GM23338 (cell line): Measurements from ENCODE around the gene CLEC4E. TPM values are rescaled to one million over a fixed set of nuclear protein-coding genes. Genes with fewer than 3 reads are reported as not detected.

Source experiments
- ATAC-seq: fragments of 200-7000 bp; cut with Tn5 transposase; 3 replicates; pipeline ENCODE4 v1.9.1; 2020
- DNase-seq: peaks from one replicate; pipeline ENCODE4 v3.0.0-alpha.2; 2015; ENCODE audit warnings: low spot score
- H2AFZ ChIP-seq: fragments of 200-600 bp; sonication (generic); 2 replicates; pipeline ENCODE4 v1.8.0; 2016; ENCODE audit warnings: antibody characterized with exemption, mild to moderate bottlenecking, moderate library complexity
- H3F3A ChIP-seq: fragments of 200-600 bp; sonication (generic); replicated peaks from 2 replicates; pipeline ENCODE4 v1.8.0; 2017; ENCODE audit warnings: antibody characterized with exemption, mixed run types, low read depth
- H3K27ac ChIP-seq: fragments of 200-600 bp; sonication (generic); 2 replicates; pipeline ENCODE4 v1.6.1; 2016; ENCODE audit warnings: low read depth
- H3K27me3 ChIP-seq: fragments of 200-600 bp; sonication (generic); 2 replicates; pipeline ENCODE4 v1.8.0; 2016; ENCODE audit warnings: mild to moderate bottlenecking, mixed run types, moderate library complexity; ENCODE audit not compliant: insufficient read depth
- H3K36me3 ChIP-seq: fragments of 200-600 bp; sonication (generic); 2 replicates; pipeline ENCODE4 v1.8.0; 2016; ENCODE audit warnings: mild to moderate bottlenecking; ENCODE audit not compliant: insufficient read depth
- H3K4me1 ChIP-seq: fragments of 200-600 bp; sonication (generic); 2 replicates; pipeline ENCODE4 v1.8.0; 2016; ENCODE audit warnings: mild to moderate bottlenecking, moderate library complexity; ENCODE audit not compliant: insufficient read depth
- H3K4me2 ChIP-seq: fragments of 200-600 bp; sonication (generic); 2 replicates; pipeline ENCODE4 v1.7.1; 2017; ENCODE audit warnings: mixed run types
- H3K4me3 ChIP-seq: fragments of 200-600 bp; sonication (generic); 2 replicates; pipeline ENCODE4 v1.6.1; 2016; ENCODE audit warnings: mixed run types
- H3K79me2 ChIP-seq: fragments of 200-600 bp; sonication (generic); replicated peaks from 2 replicates; pipeline ENCODE4 v1.8.0; 2017; ENCODE audit warnings: mild to moderate bottlenecking; ENCODE audit not compliant: insufficient read depth
- H3K9me2 ChIP-seq: fragments of 200-600 bp; sonication (generic); 2 replicates; pipeline ENCODE4 v1.8.0; 2017; ENCODE audit not compliant: insufficient read depth
- H4K20me1 ChIP-seq: fragments of 200-600 bp; sonication (generic); replicated peaks from 2 replicates; pipeline ENCODE4 v1.8.0; 2017; ENCODE audit warnings: mild to moderate bottlenecking; ENCODE audit not compliant: insufficient read depth
- H3K27ac Mint-ChIP-seq: 2 replicates; pipeline ENCODE4 v1.8.0; 2020; ENCODE audit warnings: inconsistent platforms, mild to moderate bottlenecking, moderate library complexity, mixed read lengths
- H3K27me3 Mint-ChIP-seq: 3 replicates; pipeline ENCODE4 v1.8.0; 2022; ENCODE audit warnings: low read depth, mild to moderate bottlenecking, moderate library complexity, mixed read lengths, inconsistent platforms; ENCODE audit not compliant: insufficient read depth, poor library complexity
- H3K36me3 Mint-ChIP-seq: 3 replicates; pipeline ENCODE4 v1.8.0; 2021; ENCODE audit warnings: low read depth, mild to moderate bottlenecking, inconsistent platforms, moderate library complexity, mixed read lengths
- H3K4me1 Mint-ChIP-seq: 3 replicates; pipeline ENCODE4 v1.8.0; 2020; ENCODE audit warnings: mild to moderate bottlenecking, inconsistent platforms, mixed read lengths
- H3K4me3 Mint-ChIP-seq: 3 replicates; pipeline ENCODE4 v1.8.0; 2021; ENCODE audit warnings: moderate library complexity, mild to moderate bottlenecking, inconsistent platforms, mixed read lengths
- H3K9me3 Mint-ChIP-seq: 3 replicates; pipeline ENCODE4 v1.8.0; 2020; ENCODE audit warnings: moderate library complexity, mild to moderate bottlenecking, inconsistent platforms, mixed read lengths
- CREB1 ChIP-seq: fragments of 250-450 bp; sonication (Bioruptor Pico); IDR thresholded peaks from 2 replicates; pipeline ENCODE4 v1.5.0; 2020; ENCODE audit warnings: low read depth, mild to moderate bottlenecking, moderate library complexity
- CTCF ChIP-seq, 2 experiments: fragments of 200-600 bp in 1 of 2; sonication (generic) in 1 of 2; conservative IDR thresholded peaks; 2 replicates each; pipeline versions ENCODE4 v1.5.1 to v1.6.1; 2016 to 2017; ENCODE audit warnings: antibody characterized with exemption in 2 of 2, low read depth in 2 of 2, mild to moderate bottlenecking in 2 of 2, moderate library complexity in 1 of 2
- ETS1 ChIP-seq: IDR thresholded peaks from 2 replicates; pipeline ENCODE4 v1.6.1; 2016; ENCODE audit warnings: antibody characterized with exemption
- EZH2 ChIP-seq: fragments of 200-600 bp; sonication (generic); IDR thresholded peaks from one replicate; pipeline ENCODE4 v1.8.0; 2017; ENCODE audit warnings: antibody characterized with exemption, mild to moderate bottlenecking, low read depth; ENCODE audit not compliant: unreplicated experiment
- EZH2phosphoT487 ChIP-seq: fragments of 200-600 bp; sonication (generic); IDR thresholded peaks from one replicate; pipeline ENCODE4 v1.8.1; 2018; ENCODE audit warnings: antibody characterized with exemption; ENCODE audit not compliant: unreplicated experiment
- JUNB ChIP-seq: IDR thresholded peaks from one replicate; pipeline ENCODE4 v1.6.1; 2016; ENCODE audit warnings: antibody characterized with exemption; ENCODE audit not compliant: unreplicated experiment
- NANOG ChIP-seq: IDR thresholded peaks from 2 replicates; pipeline ENCODE4 v1.6.1; 2016; ENCODE audit warnings: antibody characterized with exemption, borderline replicate concordance
- POLR2AphosphoS5 ChIP-seq: IDR thresholded peaks from 2 replicates; pipeline ENCODE4 v1.6.1; 2016; ENCODE audit warnings: antibody characterized with exemption, low read depth
- REST ChIP-seq: IDR thresholded peaks from one replicate; pipeline ENCODE4 v1.6.1; 2018; ENCODE audit warnings: antibody characterized with exemption; ENCODE audit not compliant: unreplicated experiment
- STAT1 ChIP-seq: IDR thresholded peaks from one replicate; pipeline ENCODE4 v1.6.1; 2016; ENCODE audit warnings: antibody characterized with exemption; ENCODE audit not compliant: unreplicated experiment
- ZNF114 ChIP-seq: fragments of 250-450 bp; sonication (Bioruptor Pico); IDR thresholded peaks from 2 replicates; pipeline ENCODE4 v1.5.0; 2020; ENCODE audit warnings: mild to moderate bottlenecking, moderate library complexity
- ZNF331 ChIP-seq: fragments of 250-450 bp; sonication (Bioruptor Pico); IDR thresholded peaks from 2 replicates; pipeline ENCODE4 v1.5.0; 2020; ENCODE audit warnings: low read depth, mild to moderate bottlenecking, moderate library complexity
- polyA plus RNA-seq: library from polyadenylated mRNA; unstranded; fragments of >200 nt; fragmentation: Nextera tagmentation; extraction: Ambion mirVana; gene quantifications from 2 replicates; pipeline ENCODE4 v1.2.1, GENCODE V29; 2016
- total RNA-seq: library from RNA; depleted of rRNA; stranded (reverse); fragments of >200 nt; shearing (Covaris generic); gene quantifications from 2 replicates; pipeline ENCODE4 v1.2.3, GENCODE V29; 2014

Gene CLEC4E
- total and polyA plus RNA-seq, 2 experiments from 2014 or later = not detected

GRCh38 chr12:8559676-8560075 is 19.0 kb upstream of the CLEC4E start (continued):
- no peak for TF ChIP-seq REST
- TF ChIP-seq CTCF (conservative IDR thresholded peaks at IDR 0.05; ENCODE audit: low read depth in 2 of 2) = no peak
- no peak for TF ChIP-seq ZNF114
- TF ChIP-seq ZNF331 (CRISPR knock-in tag) = no peak
- no peak for TF ChIP-seq POLR2AphosphoS5
- no peak for TF ChIP-seq ETS1
- TF ChIP-seq EZH2phosphoT487 = no peak
- TF ChIP-seq STAT1 = no peak
- TF ChIP-seq CREB1 (CRISPR knock-in tag) = no peak
- no peak for TF ChIP-seq EZH2
- TF ChIP-seq JUNB = no peak

GRCh38 chr12:8556531-8557097 is 15.9 kb upstream of the CLEC4E start:
- H3K4me1 ChIP-seq = no peaks in the 10 kb centered on the region
- no peaks in the 10 kb centered on the region for H3K27me3 ChIP-seq
- H3K27ac ChIP-seq = no peak overlapping the region
- no peaks in the 10 kb centered on the region for H3F3A ChIP-seq
- Mint-ChIP-seq H3K4me3 (no peak overlapping the region), H3K9me3 (peaks cover 2% of the 10 kb centered on the region; the same call in 2 of the 3 replicates), H3K27ac (no peak overlapping the region), H3K4me1 (peaks cover 6% of the 10 kb centered on the region; the same call in 1 of the 3 replicates), H3K36me3 (peaks cover under 1% of the 10 kb centered on the region; the same call in 1 of the 3 replicates), H3K27me3 (peaks cover 4% of the 10 kb centered on the region)
- H4K20me1 ChIP-seq = no peaks in the 10 kb centered on the region
- H2AFZ ChIP-seq = no peak overlapping the region; the same call in 1 of the 2 replicates
- H3K36me3 ChIP-seq = no peaks in the 10 kb centered on the region
- H3K9me2 ChIP-seq = peaks cover 4% of the 10 kb centered on the region; the same call in 1 of the 2 replicates
- H3K79me2 ChIP-seq = no peaks in the 10 kb centered on the region
- ATAC-seq = no peak
- DNase-seq = no peak
- no peak overlapping the region for H3K4me3 ChIP-seq
- H3K4me2 ChIP-seq = no peak overlapping the region
- TF ChIP-seq CTCF (conservative IDR thresholded peaks at IDR 0.05; ENCODE audit: low read depth in 2 of 2) (no peak), NANOG (no peak), REST (no peak), ETS1 (no peak), ZNF331 (CRISPR knock-in tag) (no peak), POLR2AphosphoS5 (no peak), EZH2phosphoT487 (no peak), JUNB (no peak)
